HUES48 (cell line): ENCODE results near the gene CTNNA2.

ENCODE experiments used
- H3K27ac ChIP-seq: one replicate; pipeline ENCODE4 v1.7.0; 2013; ENCODE audit warnings: low read depth, low read length, inconsistent platforms
- H3K27me3 ChIP-seq: 2 replicates; pipeline ENCODE4 v1.6.1; 2013; ENCODE audit warnings: mild to moderate bottlenecking, low read length; ENCODE audit not compliant: control insufficient read depth, insufficient read depth
- H3K36me3 ChIP-seq: 2 replicates; pipeline ENCODE4 v1.6.1; 2013; ENCODE audit warnings: low read length; ENCODE audit not compliant: control insufficient read depth, insufficient read depth
- H3K4me1 ChIP-seq: 2 replicates; pipeline ENCODE4 v1.6.1; 2013; ENCODE audit warnings: mild to moderate bottlenecking, low read length; ENCODE audit not compliant: control insufficient read depth, insufficient read depth
- H3K4me3 ChIP-seq: 2 replicates; pipeline ENCODE4 v1.5.1; 2013; ENCODE audit warnings: mild to moderate bottlenecking, low read depth, low read length
- H3K9ac ChIP-seq: 2 replicates; pipeline ENCODE4 v1.6.1; 2013; ENCODE audit warnings: mild to moderate bottlenecking, low read depth, low read length, moderate library complexity
- H3K9me3 ChIP-seq: 2 replicates; pipeline ENCODE4 v1.6.1; 2013; ENCODE audit warnings: low read length; ENCODE audit not compliant: control insufficient read depth, insufficient read depth

Gene CTNNA2

GRCh38 chr2:80377071-80377470 is 864.2 kb downstream of the CTNNA2 start:
- Histone ChIP-seq H3K9ac (no peak overlapping the region), H3K36me3 (no peaks in the 10 kb centered on the region), H3K4me3 (no peak overlapping the region), H3K27me3 (no peaks in the 10 kb centered on the region), H3K27ac (no peak overlapping the region), H3K9me3 (no peaks in the 10 kb centered on the region), H3K4me1 (0 out of 2 replicates have a peak, but pooled peaks cover 4% of the 10 kb centered on the region)

- H3K4me3 ChIP-seq, result no peak overlapping the region
- no peaks in the 10 kb centered on the region for H3K27me3 ChIP-seq
- H3K27ac ChIP-seq, result no peak overlapping the region
- H3K4me1 ChIP-seq, result no peaks in the 10 kb centered on the region
- H3K9me3 ChIP-seq, result no peaks in the 10 kb centered on the region
- H3K9ac ChIP-seq, result no peak overlapping the region
- H3K36me3 ChIP-seq, result no peaks in the 10 kb centered on the region
Measured at GRCh38 chr2:80380736-80381135, 867.9 kb downstream of the CTNNA2 start.

- no peaks in the 10 kb centered on the region for H3K27me3 ChIP-seq
- no peaks in the 10 kb centered on the region for H3K9me3 ChIP-seq
- no peak overlapping the region for H3K27ac ChIP-seq
- no peak overlapping the region for H3K9ac ChIP-seq
- no peak overlapping the region for H3K4me3 ChIP-seq
- no peaks in the 10 kb centered on the region for H3K4me1 ChIP-seq
- H3K36me3 ChIP-seq, result no peaks in the 10 kb centered on the region
Measured at GRCh38 chr2:80381666-80382065, 868.8 kb downstream of the CTNNA2 start.

- Histone ChIP-seq H3K27me3 (no peaks in the 10 kb centered on the region), H3K4me3 (no peak overlapping the region), H3K4me1 (no peaks in the 10 kb centered on the region), H3K36me3 (no peaks in the 10 kb centered on the region), H3K9me3 (no peaks in the 10 kb centered on the region), H3K9ac (no peak overlapping the region), H3K27ac (no peak overlapping the region)
Measured at GRCh38 chr2:80392441-80392840, 879.6 kb downstream of the CTNNA2 start.

GRCh38 chr2:80393991-80394390 is 881.1 kb downstream of the CTNNA2 start:
- H3K4me3 ChIP-seq, result no peak overlapping the region
- H3K36me3 ChIP-seq, result no peaks in the 10 kb centered on the region
- no peak overlapping the region for H3K9ac ChIP-seq
- no peaks in the 10 kb centered on the region for H3K4me1 ChIP-seq
- H3K27me3 ChIP-seq, result no peaks in the 10 kb centered on the region
- H3K9me3 ChIP-seq, result no peaks in the 10 kb centered on the region
- H3K27ac ChIP-seq, result no peak overlapping the region

GRCh38 chr2:80395251-80395650 is 882.4 kb downstream of the CTNNA2 start:
- H3K4me3 ChIP-seq, result no peak overlapping the region
- no peaks in the 10 kb centered on the region for H3K27me3 ChIP-seq
- no peak overlapping the region for H3K27ac ChIP-seq
- H3K9me3 ChIP-seq, result no peaks in the 10 kb centered on the region
- no peaks in the 10 kb centered on the region for H3K4me1 ChIP-seq
- H3K36me3 ChIP-seq, result no peaks in the 10 kb centered on the region
- H3K9ac ChIP-seq, result no peak overlapping the region

GRCh38 chr2:80396276-80396675 is 883.4 kb downstream of the CTNNA2 start:
- no peaks in the 10 kb centered on the region for H3K27me3 ChIP-seq
- no peak overlapping the region for H3K4me3 ChIP-seq
- H3K9ac ChIP-seq, result no peak overlapping the region
- no peaks in the 10 kb centered on the region for H3K4me1 ChIP-seq
- H3K9me3 ChIP-seq, result no peaks in the 10 kb centered on the region
- H3K36me3 ChIP-seq, result no peaks in the 10 kb centered on the region
- H3K27ac ChIP-seq, result no peak overlapping the region

GRCh38 chr2:80403081-80403480 is 890.2 kb downstream of the CTNNA2 start:
- no peaks in the 10 kb centered on the region for H3K4me1 ChIP-seq
- no peaks in the 10 kb centered on the region for H3K36me3 ChIP-seq
- no peaks in the 10 kb centered on the region for H3K27me3 ChIP-seq
- no peaks in the 10 kb centered on the region for H3K9me3 ChIP-seq
- no peak overlapping the region for H3K27ac ChIP-seq
- no peak overlapping the region for H3K4me3 ChIP-seq
- H3K9ac ChIP-seq, result no peak overlapping the region

GRCh38 chr2:80407377-80407776 is 894.5 kb downstream of the CTNNA2 start:
- Histone ChIP-seq H3K9me3 (no peaks in the 10 kb centered on the region), H3K4me3 (no peak overlapping the region), H3K9ac (no peak overlapping the region), H3K4me1 (no peaks in the 10 kb centered on the region), H3K27me3 (no peaks in the 10 kb centered on the region), H3K36me3 (no peaks in the 10 kb centered on the region), H3K27ac (no peak overlapping the region)

- Histone ChIP-seq H3K4me1 (no peaks in the 10 kb centered on the region), H3K9me3 (no peaks in the 10 kb centered on the region; the same call in 1 of the 2 replicates), H3K36me3 (no peaks in the 10 kb centered on the region), H3K4me3 (no peak overlapping the region), H3K27ac (no peak overlapping the region), H3K27me3 (no peaks in the 10 kb centered on the region), H3K9ac (no peak overlapping the region)
Measured at GRCh38 chr2:80410346-80410745, 897.5 kb downstream of the CTNNA2 start.

- H3K27me3 ChIP-seq, result no peaks in the 10 kb centered on the region
- no peaks in the 10 kb centered on the region; the same call in 1 of the 2 replicates for H3K9me3 ChIP-seq
- no peak overlapping the region for H3K9ac ChIP-seq
- H3K4me1 ChIP-seq, result no peaks in the 10 kb centered on the region
- H3K4me3 ChIP-seq, result no peak overlapping the region
- H3K27ac ChIP-seq, result no peak overlapping the region
- H3K36me3 ChIP-seq, result no peaks in the 10 kb centered on the region
Measured at GRCh38 chr2:80413136-80413535, 900.3 kb downstream of the CTNNA2 start.

- no peaks in the 10 kb centered on the region for H3K36me3 ChIP-seq
- no peaks in the 10 kb centered on the region for H3K4me1 ChIP-seq
- no peaks in the 10 kb centered on the region; the same call in 1 of the 2 replicates for H3K9me3 ChIP-seq
- no peak overlapping the region for H3K27ac ChIP-seq
- no peaks in the 10 kb centered on the region for H3K27me3 ChIP-seq
- H3K4me3 ChIP-seq, result no peak overlapping the region
- no peak overlapping the region for H3K9ac ChIP-seq
Measured at GRCh38 chr2:80417737-80418136, 904.9 kb downstream of the CTNNA2 start.
